ENCODE data around the gene WDR89. TPM values are rescaled to one million over a fixed set of nuclear protein-coding genes. Genes with fewer than 3 reads are reported as not detected.

The WDR89 gene, protein sequence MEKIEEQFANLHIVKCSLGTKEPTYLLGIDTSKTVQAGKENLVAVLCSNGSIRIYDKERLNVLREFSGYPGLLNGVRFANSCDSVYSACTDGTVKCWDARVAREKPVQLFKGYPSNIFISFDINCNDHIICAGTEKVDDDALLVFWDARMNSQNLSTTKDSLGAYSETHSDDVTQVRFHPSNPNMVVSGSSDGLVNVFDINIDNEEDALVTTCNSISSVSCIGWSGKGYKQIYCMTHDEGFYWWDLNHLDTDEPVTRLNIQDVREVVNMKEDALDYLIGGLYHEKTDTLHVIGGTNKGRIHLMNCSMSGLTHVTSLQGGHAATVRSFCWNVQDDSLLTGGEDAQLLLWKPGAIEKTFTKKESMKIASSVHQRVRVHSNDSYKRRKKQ
- polyA plus RNA-seq (ENCODE audit: low read depth in 6 of 6) = 10 to 100 TPM; 12.5 to 24.4 (median 21.2) TPM

DNA sequence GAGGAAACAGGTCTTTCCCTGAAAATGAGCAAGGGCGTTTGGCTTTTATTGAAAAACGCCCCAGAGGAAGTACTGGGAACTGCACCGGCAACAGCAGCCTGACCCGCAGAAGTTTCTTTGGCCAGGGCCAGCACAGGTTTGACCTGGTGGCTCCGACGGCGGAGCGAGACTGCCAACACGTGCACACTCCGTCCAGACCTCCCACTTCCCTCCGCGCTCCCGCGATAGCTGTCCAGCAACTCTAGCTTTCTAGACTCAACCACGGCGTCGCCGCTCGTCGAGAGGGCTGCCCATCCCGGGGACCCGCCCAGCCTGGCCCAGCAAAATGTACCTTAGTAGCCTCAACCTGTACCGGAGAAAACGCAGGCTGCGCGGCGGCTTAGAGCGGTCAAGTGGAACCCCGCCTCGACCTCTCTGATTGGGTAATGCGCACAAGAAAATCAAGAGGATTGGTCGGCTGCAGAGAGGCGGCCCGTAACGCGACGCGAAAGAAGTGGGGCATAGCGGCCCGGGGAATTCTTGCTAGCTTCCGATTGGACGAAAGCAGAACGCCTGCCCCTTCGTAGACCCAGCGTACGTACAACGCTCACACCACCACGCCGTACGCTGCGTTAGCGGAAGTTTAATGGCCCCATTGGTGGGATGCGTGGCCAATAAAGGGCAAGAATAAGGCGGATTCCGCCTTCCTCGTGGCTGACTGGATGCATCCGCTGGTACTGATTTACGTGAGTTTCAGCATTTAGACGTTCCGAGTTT, at the start of gene WDR89:
Gene WDR89 (minus strand): TSS at position 399 of the 756 bp plus-strand sequence. CDS start 41,929 bp downstream, outside the sequence.
- peaks cover 6 to 9% of the 10 kb centered on the region in 2 donors for H3K36me3 Mint-ChIP-seq

DNA sequence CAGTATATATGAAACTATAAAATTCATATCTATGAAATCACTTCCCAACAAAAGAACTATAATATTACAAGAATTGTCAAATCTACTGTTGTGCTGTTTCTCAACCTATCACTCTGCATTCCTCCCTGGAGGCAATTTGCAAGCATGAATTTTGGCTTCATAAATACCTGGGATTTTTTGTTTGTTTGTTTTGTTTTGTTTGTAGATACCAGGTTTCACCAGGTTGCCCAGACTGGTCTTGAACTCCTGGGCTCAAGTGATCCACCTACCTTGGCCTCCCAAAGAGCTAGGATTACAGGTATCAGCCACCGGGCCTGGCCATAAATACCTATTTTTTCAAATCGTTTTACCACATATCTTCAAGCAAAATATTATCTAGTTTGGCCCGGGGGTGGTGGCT, 47.5 kb upstream of the WDR89 start:
- DNase-seq = no peak
- no peaks in the 10 kb centered on the region for H3K27me3 Mint-ChIP-seq
- no peak for ATAC-seq (ENCODE audit: low read depth in 2 of 2)
- no peaks in the 10 kb centered on the region for H3K9me3 Mint-ChIP-seq
- H3K4me1 Mint-ChIP-seq = peaks cover 0 to 14% (median 8%) of the 10 kb centered on the region in 3 donors
- H3K36me3 Mint-ChIP-seq = peaks cover 0 to 5% of the 10 kb centered on the region in 2 donors
- no peak overlapping the region for H3K4me3 Mint-ChIP-seq
- H3K27ac Mint-ChIP-seq = no peak overlapping the region

More for the DNA sequence above, at the start of gene WDR89:
- Mint-ChIP-seq H3K9me3 (peaks cover 0 to 5% (median 3%) of the 10 kb centered on the region in 7 donors), H3K27ac (peak within 1 kb of the TSS; percentile 97 to 100 (median 99)), H3K27me3 (no peaks in the 10 kb centered on the region), H3K4me1 (peaks cover 18 to 46% (median 19%) of the 10 kb centered on the region in 3 donors), H3K4me3 (peak within 1 kb of the TSS; percentile 82 to 100 (median 94))
- peak; percentile 98 for DNase-seq
- ATAC-seq (ENCODE audit: low read depth in 2 of 2) = peak; percentile 78 to 79

DNA sequence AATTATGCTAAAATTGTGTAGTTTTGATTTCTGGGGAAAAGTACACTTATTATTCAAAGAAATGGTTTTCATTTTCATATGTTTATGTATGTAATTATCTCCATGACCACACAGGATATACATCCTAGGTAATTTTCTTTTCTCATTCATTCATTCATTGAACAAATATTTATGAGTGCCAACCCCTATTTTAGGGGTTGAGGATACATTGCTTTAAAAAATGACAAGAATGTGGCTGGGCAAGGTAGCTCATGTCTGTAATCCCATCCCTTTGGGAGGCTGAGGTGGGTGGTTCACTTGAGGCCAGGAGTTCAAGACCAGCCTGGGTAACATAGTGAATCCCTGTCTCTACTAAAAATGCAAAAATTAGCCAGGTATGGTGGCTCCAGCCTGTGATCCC, 45.3 kb upstream of the WDR89 start:
- peak overlapping the region in 1 of 6 donors; percentile 11 for H3K27ac Mint-ChIP-seq
- peaks cover 0 to 5% of the 10 kb centered on the region in 2 donors for H3K36me3 Mint-ChIP-seq
- ATAC-seq (ENCODE audit: low read depth in 2 of 2) (no peak), DNase-seq (no peak)
- no peaks in the 10 kb centered on the region for H3K9me3 Mint-ChIP-seq
- no peak overlapping the region for H3K4me3 Mint-ChIP-seq
- no peaks in the 10 kb centered on the region for H3K27me3 Mint-ChIP-seq
- peaks cover 0 to 6% (median 0%) of the 10 kb centered on the region in 3 donors for H3K4me1 Mint-ChIP-seq

DNA sequence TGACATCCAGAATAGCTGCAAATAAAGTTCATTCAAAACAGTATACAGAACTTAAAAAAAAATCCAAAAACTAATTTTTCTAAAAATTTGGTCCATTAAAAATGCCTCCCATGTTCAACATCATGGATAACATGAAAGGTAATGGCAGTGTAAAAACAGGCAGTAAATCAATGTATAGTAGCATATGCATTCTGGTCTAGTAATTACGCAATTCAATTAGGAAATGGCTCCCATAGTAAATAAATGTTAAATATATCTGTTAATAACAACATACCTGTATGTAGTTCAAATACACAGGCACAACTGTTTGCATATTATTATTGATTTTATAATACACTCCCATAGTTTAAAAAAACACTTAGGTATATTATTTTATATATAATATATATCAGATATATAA, 43.7 kb upstream of the WDR89 start:
- H3K27ac Mint-ChIP-seq = no peak overlapping the region
- H3K9me3 Mint-ChIP-seq = no peaks in the 10 kb centered on the region
- no peak overlapping the region for H3K4me3 Mint-ChIP-seq
- H3K27me3 Mint-ChIP-seq = no peaks in the 10 kb centered on the region
- peaks cover 0 to 6% (median 0%) of the 10 kb centered on the region in 3 donors for H3K4me1 Mint-ChIP-seq
- DNase-seq (no peak), ATAC-seq (ENCODE audit: low read depth in 2 of 2) (no peak)
- peaks cover 0 to 5% of the 10 kb centered on the region in 2 donors for H3K36me3 Mint-ChIP-seq

DNA sequence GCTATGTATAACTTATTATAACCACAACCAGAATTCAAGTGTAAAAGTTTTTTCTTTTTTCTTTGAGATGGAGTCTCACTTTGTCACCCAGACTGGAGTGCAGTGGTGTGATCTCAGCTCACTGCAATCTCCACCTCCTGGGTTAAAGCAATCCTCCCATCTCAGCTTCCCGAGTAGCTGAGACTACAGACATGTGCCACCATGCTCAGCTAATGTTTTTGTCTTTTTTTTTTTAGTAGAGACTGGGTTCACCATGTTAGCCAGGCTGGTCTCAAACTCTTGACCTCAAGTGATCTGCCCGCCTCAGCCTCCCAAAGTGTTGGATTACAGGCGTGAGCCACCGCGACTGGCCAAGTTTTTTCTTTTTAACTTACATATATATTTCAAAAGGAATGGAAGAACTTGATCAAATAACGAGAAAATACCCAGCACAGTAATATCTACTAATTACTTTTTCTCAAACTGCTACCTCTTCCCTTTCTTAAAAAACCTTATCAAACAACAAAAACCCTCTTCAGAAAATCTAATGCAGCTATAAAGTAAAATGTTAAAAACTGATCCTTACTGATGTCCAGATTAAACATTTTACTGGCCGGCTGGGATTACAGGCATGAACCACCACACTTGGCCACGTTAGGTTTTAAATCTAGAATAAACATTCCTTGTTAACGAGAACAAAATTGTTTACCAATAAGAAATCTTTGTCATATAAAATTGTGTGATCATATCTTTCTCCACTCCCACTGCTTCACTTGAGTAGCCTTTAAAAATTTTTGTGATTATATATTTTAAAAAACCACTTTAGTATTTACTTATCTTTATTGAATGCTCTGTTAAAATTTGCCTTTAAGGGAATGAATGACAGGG, 41.3 kb upstream of the WDR89 start:
- Mint-ChIP-seq H3K27ac (no peak overlapping the region), H3K27me3 (no peaks in the 10 kb centered on the region), H3K4me3 (no peak overlapping the region), H3K4me1 (peaks cover 0 to 6% (median 0%) of the 10 kb centered on the region in 3 donors), H3K9me3 (no peaks in the 10 kb centered on the region), H3K36me3 (peaks cover 0 to 5% of the 10 kb centered on the region in 2 donors)
- DNase-seq (no peak), ATAC-seq (ENCODE audit: low read depth in 2 of 2) (no peak)

DNA sequence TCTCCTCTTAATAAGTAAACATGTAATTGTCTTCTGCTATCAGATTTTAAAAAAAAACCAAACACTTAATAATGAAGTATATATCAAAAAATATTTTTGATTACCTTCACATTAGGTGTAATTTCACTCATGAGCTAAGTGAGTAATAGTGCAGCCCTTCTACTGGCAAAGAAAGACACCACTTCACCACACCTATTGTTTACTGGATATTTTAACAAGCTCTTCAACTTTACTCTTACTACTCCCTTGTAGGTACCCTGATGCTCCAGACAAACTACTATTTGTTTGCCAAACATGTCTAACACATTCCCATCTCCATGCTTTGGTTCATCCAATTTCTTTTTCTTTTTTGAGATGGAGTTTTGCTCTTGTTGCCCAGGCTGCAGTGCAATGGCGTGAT, 36.9 kb upstream of the WDR89 start:
- ATAC-seq (ENCODE audit: low read depth in 2 of 2) (no peak), DNase-seq (no peak)
- H3K4me1 Mint-ChIP-seq = no peaks in the 10 kb centered on the region
- no peaks in the 10 kb centered on the region for H3K27me3 Mint-ChIP-seq
- H3K36me3 Mint-ChIP-seq = no peaks in the 10 kb centered on the region
- no peak overlapping the region for H3K27ac Mint-ChIP-seq
- H3K4me3 Mint-ChIP-seq = no peak overlapping the region
- no peaks in the 10 kb centered on the region for H3K9me3 Mint-ChIP-seq

DNA sequence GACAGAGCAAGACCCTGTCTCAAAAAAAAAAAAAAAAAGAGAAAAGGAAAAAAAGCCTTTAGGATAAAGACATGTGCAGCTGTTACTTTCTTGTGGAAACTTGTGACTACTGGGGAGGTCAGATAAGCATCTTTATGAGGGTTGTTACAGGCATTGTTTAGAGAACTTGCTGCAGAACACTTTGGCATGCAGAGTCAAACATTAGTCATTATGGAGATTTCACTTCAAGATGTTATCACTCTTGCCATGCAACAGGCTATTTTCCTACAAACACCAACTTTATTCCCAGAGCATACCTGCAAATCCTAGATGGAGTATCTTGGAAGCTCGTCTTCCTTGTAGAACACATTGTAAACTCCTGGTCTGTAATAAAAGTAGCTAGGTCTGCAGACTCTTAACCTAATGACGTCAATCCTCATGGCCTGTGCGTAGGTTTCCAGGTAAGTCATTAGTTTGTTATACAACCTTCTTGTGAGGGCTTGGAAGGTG, 36.3 kb upstream of the WDR89 start:
- H3K4me3 Mint-ChIP-seq = no peak overlapping the region
- no peaks in the 10 kb centered on the region for H3K9me3 Mint-ChIP-seq
- DNase-seq (no peak), ATAC-seq (ENCODE audit: low read depth in 2 of 2) (no peak)
- no peaks in the 10 kb centered on the region for H3K4me1 Mint-ChIP-seq
- H3K27ac Mint-ChIP-seq = no peak overlapping the region
- no peaks in the 10 kb centered on the region for H3K36me3 Mint-ChIP-seq
- no peaks in the 10 kb centered on the region for H3K27me3 Mint-ChIP-seq

DNA sequence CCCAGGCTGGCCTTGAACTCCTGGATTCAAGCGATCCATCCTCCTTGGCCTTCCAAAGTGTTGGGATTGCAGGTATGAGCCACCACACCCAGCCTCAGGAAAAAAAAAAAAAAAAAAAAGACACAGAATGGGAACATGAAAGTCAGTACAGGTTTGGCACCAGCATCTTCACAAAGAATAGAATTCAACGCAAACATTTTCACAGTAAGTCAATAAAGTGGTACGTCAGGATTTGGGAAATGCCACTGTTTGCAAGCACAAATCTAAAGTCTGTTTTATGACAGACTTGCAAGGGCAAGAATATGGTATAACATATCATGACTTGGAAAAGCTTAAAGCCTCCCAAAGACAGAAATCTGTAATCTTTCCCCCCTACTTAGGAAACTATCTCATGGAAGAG, 34.9 kb upstream of the WDR89 start:
- DNase-seq = no peak
- no peaks in the 10 kb centered on the region for H3K27me3 Mint-ChIP-seq
- H3K4me1 Mint-ChIP-seq = no peaks in the 10 kb centered on the region
- H3K4me3 Mint-ChIP-seq = no peak overlapping the region
- no peak overlapping the region for H3K27ac Mint-ChIP-seq
- H3K36me3 Mint-ChIP-seq = no peaks in the 10 kb centered on the region
- no peaks in the 10 kb centered on the region for H3K9me3 Mint-ChIP-seq
- no peak for ATAC-seq (ENCODE audit: low read depth in 2 of 2)

DNA sequence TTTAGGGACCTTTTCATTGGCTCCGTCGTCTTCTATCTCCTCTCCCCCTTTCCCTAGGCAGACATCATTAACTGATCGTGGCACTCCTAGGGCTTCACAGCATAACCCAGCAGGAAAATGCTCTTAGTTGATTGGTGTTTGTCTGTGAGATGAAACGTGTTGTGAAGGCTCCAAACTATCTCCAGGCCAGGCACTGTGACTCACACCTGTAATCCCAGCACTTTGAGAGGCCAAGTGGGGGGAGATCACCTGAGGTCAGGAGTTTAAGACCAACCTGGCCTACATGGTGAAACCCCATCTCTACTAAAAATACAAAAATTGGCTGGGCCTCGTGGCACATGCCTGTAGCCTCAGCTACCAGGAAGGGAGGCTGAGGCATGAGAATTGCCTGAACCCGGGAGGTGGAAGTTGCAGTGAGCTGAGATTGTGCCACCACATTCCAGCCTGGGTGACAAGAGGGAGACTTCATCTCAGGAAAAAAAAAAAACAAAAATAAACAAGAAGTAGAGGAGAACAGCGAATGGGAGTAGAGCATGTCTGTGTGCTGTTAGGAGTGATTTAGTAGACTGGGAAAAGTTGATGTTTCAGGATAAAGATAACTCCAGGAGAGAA, 32.3 kb upstream of the WDR89 start:
- Mint-ChIP-seq H3K36me3 (no peaks in the 10 kb centered on the region), H3K27me3 (no peaks in the 10 kb centered on the region), H3K4me1 (no peaks in the 10 kb centered on the region), H3K27ac (no peak overlapping the region), H3K4me3 (no peak overlapping the region), H3K9me3 (no peaks in the 10 kb centered on the region)
- ATAC-seq (ENCODE audit: low read depth in 2 of 2) (no peak), DNase-seq (no peak)

DNA sequence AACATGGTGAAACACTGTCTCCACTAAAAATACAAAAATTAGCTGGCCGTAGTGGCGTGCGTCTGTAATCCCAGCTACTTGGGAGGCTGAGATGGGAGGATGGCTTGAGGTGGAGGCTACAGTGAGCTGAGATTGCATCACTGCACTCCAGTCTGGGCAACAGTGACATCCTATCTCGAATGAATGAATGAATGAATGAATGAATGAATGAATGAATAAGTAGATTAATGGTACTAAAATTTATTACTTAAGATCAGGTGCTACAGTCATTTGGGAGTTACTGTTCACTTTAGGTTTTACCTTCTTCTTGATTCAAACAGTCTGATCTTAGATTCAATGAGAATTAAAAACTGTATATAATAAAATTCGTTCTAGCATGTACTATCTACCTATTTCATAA, 31.6 kb upstream of the WDR89 start:
- ATAC-seq (ENCODE audit: low read depth in 2 of 2) (no peak), DNase-seq (no peak)
- Mint-ChIP-seq H3K4me3 (no peak overlapping the region), H3K4me1 (no peaks in the 10 kb centered on the region), H3K27me3 (no peaks in the 10 kb centered on the region), H3K36me3 (no peaks in the 10 kb centered on the region), H3K27ac (no peak overlapping the region), H3K9me3 (no peaks in the 10 kb centered on the region)

DNA sequence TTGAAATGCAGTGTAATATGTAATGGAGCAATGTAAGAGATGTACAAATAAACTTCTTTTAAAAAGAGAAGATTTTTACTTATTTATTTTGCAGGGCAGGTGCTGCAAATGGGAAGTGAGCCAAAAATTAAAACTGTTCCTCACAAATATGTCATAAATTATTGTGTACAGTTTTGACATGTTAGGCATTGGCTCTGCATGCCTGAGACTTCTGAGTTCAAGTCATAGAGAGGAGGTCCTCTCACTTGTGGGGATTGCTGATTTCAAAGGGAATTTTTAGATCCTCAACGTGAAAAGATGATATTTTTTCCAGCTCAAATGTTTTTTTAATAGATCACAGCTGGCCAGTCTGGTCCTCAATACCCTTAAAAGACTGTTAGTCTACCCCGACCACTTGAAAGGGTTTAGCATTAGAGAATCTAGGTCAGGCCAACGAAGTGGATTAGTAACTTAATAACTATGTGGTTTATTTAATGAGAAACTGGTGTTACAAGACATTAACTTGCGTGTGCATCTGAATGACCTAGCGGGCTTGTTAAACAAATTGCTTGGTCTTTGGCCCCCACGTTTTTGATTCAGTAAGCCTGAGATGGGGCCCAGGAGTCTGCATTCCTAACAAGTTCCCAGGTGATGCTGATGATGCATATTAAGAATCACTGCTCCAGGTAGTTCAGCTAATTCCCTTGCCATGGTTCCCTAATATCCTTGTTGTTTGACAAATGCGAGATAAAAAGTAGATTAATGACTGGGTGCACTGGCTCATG, 30.9 kb upstream of the WDR89 start:
- Mint-ChIP-seq H3K9me3 (no peaks in the 10 kb centered on the region), H3K4me1 (no peaks in the 10 kb centered on the region), H3K4me3 (no peak overlapping the region), H3K27me3 (no peaks in the 10 kb centered on the region), H3K27ac (no peak overlapping the region), H3K36me3 (no peaks in the 10 kb centered on the region)
- ATAC-seq (ENCODE audit: low read depth in 2 of 2) (no peak), DNase-seq (no peak)

DNA sequence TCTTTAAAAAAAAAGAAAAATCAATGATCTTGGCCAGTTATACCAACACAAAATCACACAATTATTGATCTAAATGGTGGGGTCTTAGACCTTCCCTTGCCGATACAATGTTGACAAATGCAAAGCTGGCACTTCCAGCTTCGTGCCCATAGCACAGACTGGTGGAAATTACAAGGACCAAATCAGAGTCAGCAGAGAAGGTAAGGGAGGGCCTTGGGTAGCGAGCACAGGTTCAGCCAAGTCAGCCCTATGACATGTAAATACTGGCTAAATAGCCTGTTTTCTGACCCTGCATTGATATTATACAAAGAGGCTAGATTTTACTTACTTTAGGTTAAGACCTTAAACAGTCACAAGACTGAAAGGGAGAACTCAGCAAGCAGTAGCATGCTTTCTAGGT, 30.3 kb upstream of the WDR89 start:
- no peaks in the 10 kb centered on the region for H3K27me3 Mint-ChIP-seq
- no peak overlapping the region for H3K4me3 Mint-ChIP-seq

More for the DNA sequence above, 30.3 kb upstream of the WDR89 start:
- no peaks in the 10 kb centered on the region for H3K9me3 Mint-ChIP-seq
- DNase-seq (no peak), ATAC-seq (ENCODE audit: low read depth in 2 of 2) (no peak)
- no peaks in the 10 kb centered on the region for H3K4me1 Mint-ChIP-seq
- no peaks in the 10 kb centered on the region for H3K36me3 Mint-ChIP-seq
- H3K27ac Mint-ChIP-seq = peak overlapping the region in 1 of 6 donors; percentile 29

Measured in naive B cell (primary cell).